Breast epithelium (tissue), 4 donors: Measurements from ENCODE around the gene PRKCE. TPM values are rescaled to one million over a fixed set of nuclear protein-coding genes. Genes with fewer than 3 reads are reported as not detected.

Experiments
- DNase-seq, 2 donors: peaks; one replicate each; pipeline ENCODE4 v3.0.0-alpha.2; 2019; ENCODE audit warnings: low spot score in 2 of 2
- H3K27ac ChIP-seq, 2 donors: fragments of 200-600 bp; sonication (generic) in 1 of 2; one replicate each; pipeline ENCODE4 v1.5.1; 2016 to 2019; ENCODE audit warnings: mild to moderate bottlenecking in 1 of 2
- H3K27me3 ChIP-seq, 2 donors: fragments of 200-600 bp; sonication (generic) in 1 of 2; one replicate each; pipeline versions ENCODE4 v1.5.1 to v1.6.0; 2017 to 2019; ENCODE audit warnings: control low read depth in 1 of 2, mild to moderate bottlenecking in 1 of 2
- H3K36me3 ChIP-seq: fragments of 200-600 bp; one replicate; pipeline ENCODE4 v1.5.1; 2019
- H3K4me1 ChIP-seq, 2 donors: fragments of 200-600 bp; sonication (generic); one replicate each; pipeline ENCODE4 v1.5.1; 2016 to 2019; ENCODE audit warnings: control low read depth in 1 of 2
- H3K4me3 ChIP-seq, 3 donors: fragments of 200-600 bp; sonication (generic); 1 replicate in 2 of 3; 2 replicates in 1 of 3; pipeline ENCODE4 v1.5.1; 2016 to 2019; ENCODE audit warnings: mild to moderate bottlenecking in 3 of 3, moderate library complexity in 2 of 3
- H3K9me3 ChIP-seq, 2 donors: fragments of 200-600 bp; sonication (generic) in 1 of 2; one replicate each; pipeline ENCODE4 v1.5.1; 2016 to 2019; ENCODE audit warnings: control low read depth in 1 of 2
- POLR2A ChIP-seq: fragments of 450-650 bp; IDR thresholded peaks from one replicate; pipeline ENCODE4 v1.6.1; 2016; ENCODE audit warnings: antibody characterized with exemption, mild to moderate bottlenecking, moderate library complexity
- POLR2AphosphoS5 ChIP-seq, 3 donors: sonication (generic); formaldehyde crosslinking; IDR thresholded peaks; one replicate each; pipeline ENCODE4 v1.6.1; 2017; ENCODE audit warnings: antibody characterized with exemption in 3 of 3
- intact Hi-C: fragments of 100-400 bp; cut with DNase I; formaldehyde crosslinking; loops from one replicate; pipeline ENCODE4 v1.15.1; 2023; ENCODE audit warnings: low total_unique reads
- total RNA-seq, 3 donors: library from RNA; depleted of rRNA; stranded (reverse); fragments of >200 nt; gene quantifications; one replicate each; pipeline ENCODE4 v1.1.0, GENCODE V29; 2016
- TF ChIP-seq, protein P1 (sequence below), 3 donors: fragments of 450-650 bp; IDR thresholded peaks; one replicate each; pipeline ENCODE4 v1.5.1; 2016 to 2017; ENCODE audit warnings: antibody characterized with exemption in 3 of 3, mild to moderate bottlenecking in 3 of 3, moderate library complexity in 3 of 3

PRKCE gene
- total RNA-seq, 3 donors from 2014 or later = 20.6 to 34.0 (median 23.6) TPM

DNA sequence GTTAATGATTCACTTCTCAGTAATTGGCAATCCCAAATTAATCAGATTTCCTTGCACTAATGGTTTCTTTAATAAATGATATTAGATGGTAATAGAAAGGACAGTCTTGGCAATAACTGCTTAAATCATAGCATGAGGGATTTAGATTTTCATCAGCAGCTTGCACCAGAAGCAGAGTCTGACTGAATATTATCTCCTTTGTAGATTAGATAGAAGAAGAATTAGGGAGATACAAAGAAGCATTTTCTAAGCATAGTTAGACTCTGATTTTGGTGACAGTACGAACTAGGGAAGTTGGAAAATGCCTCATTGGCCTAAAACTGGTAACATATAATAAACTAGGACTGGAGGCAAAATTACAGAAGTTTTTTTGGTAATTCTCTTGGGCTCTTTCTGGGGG is 412.9 kb downstream of the PRKCE start:
- TF ChIP-seq POLR2AphosphoS5 (IDR thresholded peaks at IDR 0.05) = no peak
- TF ChIP-seq, protein P1, sequence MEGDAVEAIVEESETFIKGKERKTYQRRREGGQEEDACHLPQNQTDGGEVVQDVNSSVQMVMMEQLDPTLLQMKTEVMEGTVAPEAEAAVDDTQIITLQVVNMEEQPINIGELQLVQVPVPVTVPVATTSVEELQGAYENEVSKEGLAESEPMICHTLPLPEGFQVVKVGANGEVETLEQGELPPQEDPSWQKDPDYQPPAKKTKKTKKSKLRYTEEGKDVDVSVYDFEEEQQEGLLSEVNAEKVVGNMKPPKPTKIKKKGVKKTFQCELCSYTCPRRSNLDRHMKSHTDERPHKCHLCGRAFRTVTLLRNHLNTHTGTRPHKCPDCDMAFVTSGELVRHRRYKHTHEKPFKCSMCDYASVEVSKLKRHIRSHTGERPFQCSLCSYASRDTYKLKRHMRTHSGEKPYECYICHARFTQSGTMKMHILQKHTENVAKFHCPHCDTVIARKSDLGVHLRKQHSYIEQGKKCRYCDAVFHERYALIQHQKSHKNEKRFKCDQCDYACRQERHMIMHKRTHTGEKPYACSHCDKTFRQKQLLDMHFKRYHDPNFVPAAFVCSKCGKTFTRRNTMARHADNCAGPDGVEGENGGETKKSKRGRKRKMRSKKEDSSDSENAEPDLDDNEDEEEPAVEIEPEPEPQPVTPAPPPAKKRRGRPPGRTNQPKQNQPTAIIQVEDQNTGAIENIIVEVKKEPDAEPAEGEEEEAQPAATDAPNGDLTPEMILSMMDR (IDR thresholded peaks at IDR 0.05) = no peak
- no peak for TF ChIP-seq POLR2A
- no peaks in the 10 kb centered on the region for H3K9me3 ChIP-seq
- no peaks in the 10 kb centered on the region for H3K27me3 ChIP-seq
- DNase-seq = no peak
- H3K27ac ChIP-seq = no peak overlapping the region
- H3K4me3 ChIP-seq = no peak overlapping the region
- intact Hi-C loops = no loop called here
- H3K36me3 ChIP-seq = no peaks in the 10 kb centered on the region
- no peaks in the 10 kb centered on the region for H3K4me1 ChIP-seq

GRCh38 chr2:46065152-46065551 is 413.7 kb downstream of the PRKCE start:
- intact Hi-C loops = no loop called here
- no peak for DNase-seq
- TF ChIP-seq, protein P1 (IDR thresholded peaks at IDR 0.05) = no peak
- TF ChIP-seq POLR2A (no peak), POLR2AphosphoS5 (IDR thresholded peaks at IDR 0.05) (no peak)
- Histone ChIP-seq H3K27ac (no peak overlapping the region), H3K4me3 (no peak overlapping the region), H3K27me3 (no peaks in the 10 kb centered on the region), H3K4me1 (no peaks in the 10 kb centered on the region), H3K9me3 (no peaks in the 10 kb centered on the region), H3K36me3 (no peaks in the 10 kb centered on the region)

DNA sequence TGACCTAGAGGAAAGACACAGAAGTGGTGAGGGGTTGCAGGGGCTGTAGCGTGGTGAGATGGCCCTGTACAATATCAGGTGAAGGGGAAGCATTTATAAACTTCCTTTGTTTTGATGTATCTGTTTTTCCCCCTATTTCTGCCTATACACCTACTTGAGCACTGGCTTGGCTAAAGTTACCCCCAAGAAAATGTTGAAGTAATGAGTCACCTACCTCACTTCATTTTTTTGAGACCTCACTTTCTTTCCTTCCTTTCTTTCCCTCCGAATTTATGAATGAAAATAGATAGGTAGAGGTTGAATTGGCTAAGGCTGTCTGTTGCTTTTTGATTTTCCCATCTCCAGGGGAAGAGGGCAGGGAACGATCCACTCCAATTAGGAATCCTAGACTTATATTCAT is 414.6 kb downstream of the PRKCE start:
- TF ChIP-seq POLR2A (no peak), POLR2AphosphoS5 (IDR thresholded peaks at IDR 0.05) (no peak)
- TF ChIP-seq, protein P1 (IDR thresholded peaks at IDR 0.05) = no peak
- no peak for DNase-seq
- no peaks in the 10 kb centered on the region for H3K4me1 ChIP-seq
- no peaks in the 10 kb centered on the region for H3K27me3 ChIP-seq
- no peak overlapping the region for H3K4me3 ChIP-seq
- no peaks in the 10 kb centered on the region for H3K9me3 ChIP-seq
- intact Hi-C loops = no loop called here
- no peaks in the 10 kb centered on the region for H3K36me3 ChIP-seq
- H3K27ac ChIP-seq = no peak overlapping the region

GRCh38 chr2:46066601-46067000 is 415.1 kb downstream of the PRKCE start:
- H3K27ac ChIP-seq = no peak overlapping the region
- intact Hi-C loops = no loop called here
- H3K27me3 ChIP-seq = no peaks in the 10 kb centered on the region
- TF ChIP-seq POLR2A = no peak
- TF ChIP-seq, protein P1 (IDR thresholded peaks at IDR 0.05) = no peak
- no peak for TF ChIP-seq POLR2AphosphoS5 (IDR thresholded peaks at IDR 0.05)
- H3K36me3 ChIP-seq = no peaks in the 10 kb centered on the region
- H3K9me3 ChIP-seq = no peaks in the 10 kb centered on the region
- no peaks in the 10 kb centered on the region for H3K4me1 ChIP-seq
- H3K4me3 ChIP-seq = no peak overlapping the region
- DNase-seq = no peak

GRCh38 chr2:46067062-46067461 is 415.6 kb downstream of the PRKCE start:
- intact Hi-C loops = no loop called here
- Histone ChIP-seq H3K36me3 (no peaks in the 10 kb centered on the region), H3K4me3 (no peak overlapping the region), H3K9me3 (no peaks in the 10 kb centered on the region), H3K4me1 (no peaks in the 10 kb centered on the region), H3K27me3 (no peaks in the 10 kb centered on the region), H3K27ac (no peak overlapping the region)
- no peak for DNase-seq
- no peak for TF ChIP-seq POLR2AphosphoS5 (IDR thresholded peaks at IDR 0.05)
- TF ChIP-seq, protein P1 (IDR thresholded peaks at IDR 0.05) = no peak
- TF ChIP-seq POLR2A = no peak
